ENCODE measurements around the gene GSTK1. TPM values are rescaled to one million over a fixed set of nuclear protein-coding genes. Genes with fewer than 3 reads are reported as not detected.

GSTK1 gene
- total RNA-seq, 1 donor, result 91.9 TPM

DNA sequence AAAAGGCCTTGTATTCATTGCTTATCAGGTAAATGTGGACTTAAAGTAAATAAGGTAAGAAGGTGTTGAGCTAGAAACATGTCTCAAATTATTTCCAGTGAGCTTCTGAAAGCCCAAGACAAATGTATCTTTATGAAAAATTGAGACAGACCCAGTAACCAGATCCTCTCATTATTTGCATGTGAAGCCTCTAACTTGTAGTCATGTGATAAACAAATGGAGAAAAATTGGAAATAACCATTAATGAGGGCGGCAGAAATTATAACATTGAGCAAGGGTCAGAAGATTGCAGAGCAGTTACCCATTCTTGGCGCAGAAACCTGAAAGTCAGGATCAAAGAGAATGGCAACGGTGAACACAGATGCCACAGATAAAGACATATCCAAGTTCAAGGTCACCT, 41.5 kb upstream of the GSTK1 start, which contains the start of gene TAS2R40:
Gene TAS2R40, plus strand, starts transcription at position 301 of the 400 bp plus-strand sequence. Its CDS starts 42 bp downstream, at position 343.
- no peak for DNase-seq (ENCODE audit: low read depth)
- TF ChIP-seq, protein P1, sequence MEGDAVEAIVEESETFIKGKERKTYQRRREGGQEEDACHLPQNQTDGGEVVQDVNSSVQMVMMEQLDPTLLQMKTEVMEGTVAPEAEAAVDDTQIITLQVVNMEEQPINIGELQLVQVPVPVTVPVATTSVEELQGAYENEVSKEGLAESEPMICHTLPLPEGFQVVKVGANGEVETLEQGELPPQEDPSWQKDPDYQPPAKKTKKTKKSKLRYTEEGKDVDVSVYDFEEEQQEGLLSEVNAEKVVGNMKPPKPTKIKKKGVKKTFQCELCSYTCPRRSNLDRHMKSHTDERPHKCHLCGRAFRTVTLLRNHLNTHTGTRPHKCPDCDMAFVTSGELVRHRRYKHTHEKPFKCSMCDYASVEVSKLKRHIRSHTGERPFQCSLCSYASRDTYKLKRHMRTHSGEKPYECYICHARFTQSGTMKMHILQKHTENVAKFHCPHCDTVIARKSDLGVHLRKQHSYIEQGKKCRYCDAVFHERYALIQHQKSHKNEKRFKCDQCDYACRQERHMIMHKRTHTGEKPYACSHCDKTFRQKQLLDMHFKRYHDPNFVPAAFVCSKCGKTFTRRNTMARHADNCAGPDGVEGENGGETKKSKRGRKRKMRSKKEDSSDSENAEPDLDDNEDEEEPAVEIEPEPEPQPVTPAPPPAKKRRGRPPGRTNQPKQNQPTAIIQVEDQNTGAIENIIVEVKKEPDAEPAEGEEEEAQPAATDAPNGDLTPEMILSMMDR (IDR thresholded peaks at IDR 0.05; ENCODE audit: insufficient read depth, low read length), result no peak
- H3K4me3 ChIP-seq (ENCODE audit: low read depth, low read length), result no peak within 1 kb of the TSS

DNA sequence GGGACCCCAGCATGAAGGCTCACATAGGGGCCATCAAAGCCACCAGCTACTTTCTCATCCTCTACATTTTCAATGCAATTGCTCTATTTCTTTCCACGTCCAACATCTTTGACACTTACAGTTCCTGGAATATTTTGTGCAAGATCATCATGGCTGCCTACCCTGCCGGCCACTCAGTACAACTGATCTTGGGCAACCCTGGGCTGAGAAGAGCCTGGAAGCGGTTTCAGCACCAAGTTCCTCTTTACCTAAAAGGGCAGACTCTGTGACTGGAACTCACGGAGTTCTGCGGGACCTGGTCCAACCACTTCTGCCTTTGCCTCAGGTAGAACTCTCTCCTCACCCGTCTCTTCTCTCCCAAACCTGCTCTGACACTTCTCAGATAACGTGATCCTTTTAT, 40.5 kb upstream of the GSTK1 start:
- no peak for DNase-seq (ENCODE audit: low read depth)

DNA sequence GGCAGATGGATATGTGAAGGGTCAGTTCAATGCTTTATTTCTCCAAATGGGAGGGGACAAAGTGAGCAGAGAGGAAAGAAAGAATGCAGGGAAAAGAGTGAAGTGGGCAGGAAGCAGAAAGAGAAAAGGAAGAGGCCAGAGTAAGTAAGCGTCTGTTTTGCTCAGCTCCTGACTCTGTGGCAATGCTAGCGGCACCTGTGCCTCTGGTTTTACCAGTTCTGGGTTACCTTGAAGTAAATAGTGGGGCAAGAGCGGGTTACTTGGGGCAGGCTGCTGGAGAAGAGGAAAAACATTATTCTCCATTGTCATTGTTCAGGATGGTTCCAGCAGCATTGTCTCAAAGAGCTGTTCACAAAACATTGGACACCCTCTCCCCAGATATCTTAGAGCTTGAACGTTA, 39.5 kb upstream of the GSTK1 start:
- TF ChIP-seq, protein P1 (IDR thresholded peaks at IDR 0.05; ENCODE audit: insufficient read depth, low read length), result no peak
- no peak for DNase-seq (ENCODE audit: low read depth)
- H3K4me3 ChIP-seq (ENCODE audit: low read depth, low read length), result no peak overlapping the region

More for the DNA sequence above, 40.5 kb upstream of the GSTK1 start:
- no peak overlapping the region for H3K4me3 ChIP-seq (ENCODE audit: low read depth, low read length)
- TF ChIP-seq, protein P1 (IDR thresholded peaks at IDR 0.05; ENCODE audit: insufficient read depth, low read length), result no peak

DNA sequence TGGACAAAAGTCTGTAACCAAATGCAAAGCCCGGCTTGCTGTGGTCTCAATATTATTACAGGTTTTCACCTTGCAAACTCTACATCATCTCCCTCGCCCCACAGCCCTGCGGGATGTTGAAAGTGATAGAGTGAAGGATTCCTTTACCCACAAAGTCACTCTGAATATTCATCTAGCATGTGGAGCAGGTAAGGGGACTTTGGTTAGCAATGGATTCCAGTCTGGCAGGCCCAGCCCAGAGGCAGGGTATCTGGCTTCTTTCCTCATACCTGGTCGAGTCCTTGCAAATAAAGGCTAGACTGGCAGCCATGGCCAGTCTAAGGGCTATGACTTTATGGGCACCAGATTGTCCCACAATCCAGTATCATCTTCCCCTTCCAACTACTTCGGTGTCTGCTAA, 38.2 kb upstream of the GSTK1 start:
- DNase-seq (ENCODE audit: low read depth), result no peak
- TF ChIP-seq, protein P1 (IDR thresholded peaks at IDR 0.05; ENCODE audit: insufficient read depth, low read length), result no peak

DNA sequence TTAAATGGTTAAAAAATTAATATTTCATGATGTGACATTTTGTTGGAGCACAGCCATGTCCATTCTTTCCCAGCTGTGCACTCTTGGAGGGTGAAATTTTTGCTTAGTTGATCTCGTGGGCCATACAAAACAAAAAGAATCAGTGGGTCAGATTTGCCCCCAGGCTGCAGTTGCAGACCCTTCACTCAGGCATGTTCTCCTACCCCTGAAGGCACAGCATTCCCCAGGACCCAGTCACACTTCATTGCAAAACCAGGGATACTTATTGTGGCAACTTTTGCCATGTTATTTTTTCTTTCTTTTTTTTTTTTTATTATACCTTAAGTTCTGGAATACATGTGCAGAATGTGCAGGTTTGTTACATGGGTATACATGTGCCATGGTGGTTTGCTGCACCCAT, 35.4 kb upstream of the GSTK1 start:
- no peak overlapping the region for H3K4me3 ChIP-seq (ENCODE audit: low read depth, low read length)
- TF ChIP-seq, protein P1 (IDR thresholded peaks at IDR 0.05; ENCODE audit: insufficient read depth, low read length), result no peak
- peak; percentile 9 for DNase-seq (ENCODE audit: low read depth)

More for the DNA sequence above, 38.2 kb upstream of the GSTK1 start:
- H3K4me3 ChIP-seq (ENCODE audit: low read depth, low read length), result no peak overlapping the region

DNA sequence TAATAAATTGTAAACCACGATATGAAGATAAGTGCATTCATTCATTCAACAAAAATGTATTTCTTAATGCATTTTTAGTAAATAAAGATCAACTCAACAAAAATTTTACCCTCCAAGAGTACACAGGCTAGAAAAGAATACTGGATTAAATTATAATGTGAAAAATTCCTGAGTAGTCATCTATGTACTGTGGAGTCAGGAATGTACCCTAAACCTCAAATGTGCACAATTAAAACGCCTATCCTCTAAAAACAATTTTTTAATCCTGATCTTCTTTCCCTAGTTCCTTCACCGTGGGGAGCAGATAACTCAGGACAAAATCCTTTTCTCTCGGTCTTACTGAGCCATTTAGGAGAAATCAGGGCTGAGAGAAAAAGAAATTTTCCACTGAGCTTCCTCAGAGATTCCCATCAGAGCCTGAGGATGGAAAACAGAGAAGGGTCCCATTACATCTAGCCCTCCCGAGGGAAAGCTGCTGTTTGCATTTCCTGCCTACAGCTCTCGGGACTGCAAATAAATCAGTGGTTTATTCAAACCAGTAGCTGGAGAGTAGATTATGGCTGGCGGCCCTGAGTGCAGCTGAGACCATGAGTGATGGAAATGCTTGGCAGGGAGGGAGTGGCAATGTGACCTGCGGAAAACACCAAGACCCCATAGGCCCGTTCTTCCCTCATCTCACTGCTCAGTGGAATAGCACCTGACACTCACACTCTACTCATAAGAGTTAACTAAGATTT, 34.0 kb upstream of the GSTK1 start:
- no peak overlapping the region for H3K4me3 ChIP-seq (ENCODE audit: low read depth, low read length)
- no peak for DNase-seq (ENCODE audit: low read depth)
- TF ChIP-seq, protein P1 (IDR thresholded peaks at IDR 0.05; ENCODE audit: insufficient read depth, low read length), result no peak

Data from fibroblast of the aortic adventitia (primary cell).